ENCODE measurements around the gene CHRND.

CHRND gene

GRCh38 chr2:232481322-232482140 lies 44.4 kb upstream of the CHRND start:
- H3K27ac ChIP-seq, result no peak overlapping the region
- TF ChIP-seq CTCF (conservative IDR thresholded peaks at IDR 0.05), result no peak

GRCh38 chr2:232482301-232483238 lies 43.4 kb upstream of the CHRND start:
- TF ChIP-seq CTCF (conservative IDR thresholded peaks at IDR 0.05), result no peak
- H3K27ac ChIP-seq, result no peak overlapping the region

GRCh38 chr2:232483311-232483922 lies 42.5 kb upstream of the CHRND start:
- no peak overlapping the region for H3K27ac ChIP-seq
- no peak for TF ChIP-seq CTCF (conservative IDR thresholded peaks at IDR 0.05)

GRCh38 chr2:232483923-232484627 lies 41.9 kb upstream of the CHRND start:
- no peak for TF ChIP-seq CTCF (conservative IDR thresholded peaks at IDR 0.05)
- H3K27ac ChIP-seq, result no peak overlapping the region

GRCh38 chr2:232484628-232485347 lies 41.2 kb upstream of the CHRND start:
- H3K27ac ChIP-seq, result no peak overlapping the region
- TF ChIP-seq CTCF (conservative IDR thresholded peaks at IDR 0.05), result no peak

GRCh38 chr2:232485348-232485756 lies 40.6 kb upstream of the CHRND start:
- TF ChIP-seq CTCF (conservative IDR thresholded peaks at IDR 0.05), result no peak
- no peak overlapping the region for H3K27ac ChIP-seq
